Activated B cell treated with CpG ODN at 0.5 μM for 24 hours (primary cell): ENCODE data around the gene RPS19. TPM values are rescaled to one million over a fixed set of nuclear protein-coding genes. Genes with fewer than 3 reads are reported as not detected.

Experiments
- ATAC-seq: fragments of 200-7000 bp; cut with Tn5 transposase; one replicate; pipeline ENCODE4 v1.10.0; 2021; ENCODE audit warnings: low read depth, mild to moderate bottlenecking, moderate library complexity
- CTCF ChIA-PET: fragments of 350-600 bp; sonication (Branson Sonifier 250); formaldehyde crosslinking; loops from one replicate; lab custom pipeline; 2021; ENCODE audit warnings: antibody characterized with exemption; lab: Charles Lee
- POLR2A ChIA-PET: fragments of 350-600 bp; sonication (Branson Sonifier 250); formaldehyde crosslinking; loops from one replicate; lab custom pipeline; 2021; ENCODE audit warnings: antibody characterized with exemption; lab: Charles Lee
- DNase-seq: peaks from one replicate; pipeline ENCODE4 v3.0.0; 2022
- H3K27ac Mint-ChIP-seq: one replicate; pipeline ENCODE4 v1.8.0; 2020; ENCODE audit warnings: mixed read lengths
- H3K27me3 Mint-ChIP-seq: one replicate; pipeline ENCODE4 v1.8.0; 2021; ENCODE audit warnings: mixed read lengths
- H3K36me3 Mint-ChIP-seq: one replicate; pipeline ENCODE4 v1.8.0; 2021; ENCODE audit warnings: low read depth, mixed read lengths
- H3K4me1 Mint-ChIP-seq: one replicate; pipeline ENCODE4 v1.8.0; 2021; ENCODE audit warnings: mixed read lengths
- H3K4me3 Mint-ChIP-seq: one replicate; pipeline ENCODE4 v1.8.0; 2020; ENCODE audit warnings: mild to moderate bottlenecking, mixed read lengths
- H3K9me3 Mint-ChIP-seq: one replicate; pipeline ENCODE4 v1.8.0; 2020; ENCODE audit warnings: mixed read lengths
- intact Hi-C: fragments of 100-400 bp; cut with micrococcal nuclease; formaldehyde crosslinking; loops from one replicate; pipeline ENCODE4 v1.15.1; 2024
- total RNA-seq: library from RNA; stranded (reverse); gene quantifications from 2 replicates; pipeline ENCODE4 v1.2.3, GENCODE V29; 2022
- TF ChIP-seq, protein P1 (sequence below): fragments of 200-600 bp; IDR thresholded peaks from one replicate; pipeline ENCODE4 v1.8.0; 2022; ENCODE audit warnings: antibody characterized with exemption, mild to moderate bottlenecking

The RPS19 gene
- total RNA-seq, 1 donor from 2014 or later: 4,196 TPM

DNA sequence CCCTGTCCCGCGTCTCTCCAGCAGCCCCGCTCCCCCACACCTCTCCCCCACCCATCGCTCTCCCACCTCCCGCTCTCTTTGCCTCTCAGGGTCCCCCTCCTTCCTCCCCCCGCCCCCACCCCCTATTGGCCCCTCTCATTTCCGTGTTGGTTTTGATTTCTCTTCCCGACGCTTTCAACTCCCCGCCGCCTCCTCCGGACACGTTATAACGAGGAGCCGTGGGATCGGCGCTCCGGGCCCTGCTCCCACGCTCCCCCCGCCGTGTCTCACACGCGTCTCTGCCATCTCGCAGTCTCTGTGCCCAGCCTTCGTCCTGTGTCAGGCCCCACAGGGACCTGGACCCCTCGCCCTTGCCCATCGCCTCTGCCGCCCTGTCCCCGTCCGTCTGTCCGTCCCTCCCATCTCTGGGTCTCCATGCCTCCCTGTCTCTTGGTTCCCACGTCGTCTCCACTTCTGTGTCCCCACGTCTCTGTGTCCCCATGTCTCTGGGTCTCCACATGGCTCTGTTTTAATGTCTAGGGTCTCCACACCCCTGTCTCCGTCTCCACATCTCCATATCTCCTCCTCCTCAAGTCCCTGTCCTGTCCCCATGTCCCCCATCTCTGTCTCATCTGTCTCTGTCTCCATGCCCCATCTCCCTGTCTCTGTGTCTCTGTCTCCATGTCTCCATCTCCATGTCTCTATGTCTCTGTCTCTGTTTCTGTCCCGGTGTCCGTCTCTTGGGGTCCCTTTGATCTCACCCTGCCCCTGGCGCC, 55.1 kb downstream of the RPS19 start:
- POLR2A ChIA-PET: no interaction called here
- DNase-seq (no peak), ATAC-seq (no peak)
- CTCF ChIA-PET: no interaction called here
- H3K9me3 Mint-ChIP-seq: no peaks in the 10 kb centered on the region
- TF ChIP-seq, protein P1, sequence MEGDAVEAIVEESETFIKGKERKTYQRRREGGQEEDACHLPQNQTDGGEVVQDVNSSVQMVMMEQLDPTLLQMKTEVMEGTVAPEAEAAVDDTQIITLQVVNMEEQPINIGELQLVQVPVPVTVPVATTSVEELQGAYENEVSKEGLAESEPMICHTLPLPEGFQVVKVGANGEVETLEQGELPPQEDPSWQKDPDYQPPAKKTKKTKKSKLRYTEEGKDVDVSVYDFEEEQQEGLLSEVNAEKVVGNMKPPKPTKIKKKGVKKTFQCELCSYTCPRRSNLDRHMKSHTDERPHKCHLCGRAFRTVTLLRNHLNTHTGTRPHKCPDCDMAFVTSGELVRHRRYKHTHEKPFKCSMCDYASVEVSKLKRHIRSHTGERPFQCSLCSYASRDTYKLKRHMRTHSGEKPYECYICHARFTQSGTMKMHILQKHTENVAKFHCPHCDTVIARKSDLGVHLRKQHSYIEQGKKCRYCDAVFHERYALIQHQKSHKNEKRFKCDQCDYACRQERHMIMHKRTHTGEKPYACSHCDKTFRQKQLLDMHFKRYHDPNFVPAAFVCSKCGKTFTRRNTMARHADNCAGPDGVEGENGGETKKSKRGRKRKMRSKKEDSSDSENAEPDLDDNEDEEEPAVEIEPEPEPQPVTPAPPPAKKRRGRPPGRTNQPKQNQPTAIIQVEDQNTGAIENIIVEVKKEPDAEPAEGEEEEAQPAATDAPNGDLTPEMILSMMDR: no peak
- H3K27me3 Mint-ChIP-seq: peaks cover 18% of the 10 kb centered on the region
- H3K27ac Mint-ChIP-seq: no peak overlapping the region
- H3K36me3 Mint-ChIP-seq: no peaks in the 10 kb centered on the region
- H3K4me1 Mint-ChIP-seq: peaks cover 39% of the 10 kb centered on the region
- no peak overlapping the region for H3K4me3 Mint-ChIP-seq
- intact Hi-C loops: loop anchor here (2.0 kb wide), 1 partner anchor 14 kb away; the partner anchor contains the start of gene ERFL

DNA sequence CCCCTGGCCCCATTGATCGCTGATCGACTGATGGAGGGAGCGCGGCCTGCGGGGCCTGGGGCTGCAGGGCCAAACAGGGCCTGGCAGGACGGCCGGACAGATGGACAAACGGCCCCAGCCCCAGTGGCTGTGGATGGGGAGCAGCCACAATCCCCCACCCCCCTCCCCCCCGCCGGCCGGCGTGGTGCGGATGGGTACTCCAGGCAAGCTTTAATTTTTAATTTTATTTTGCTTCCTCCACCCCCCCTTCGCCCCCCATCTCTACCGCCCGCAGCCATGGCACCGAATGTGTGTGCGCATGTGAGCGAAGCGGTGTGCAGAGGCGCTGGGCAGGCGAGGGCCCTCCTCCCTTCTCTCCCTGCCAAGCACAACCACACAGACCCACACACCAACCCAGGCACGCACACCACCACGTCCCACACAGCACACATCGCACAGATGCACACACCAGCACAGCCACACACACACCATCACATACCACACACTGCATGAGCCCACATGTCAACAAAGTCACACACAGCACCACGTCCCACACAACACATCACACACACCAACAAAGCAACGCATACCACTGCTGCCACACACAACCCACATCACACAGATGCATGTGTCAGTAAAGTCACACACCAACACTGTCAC, 55.8 kb downstream of the RPS19 start:
- peaks cover 18% of the 10 kb centered on the region for H3K27me3 Mint-ChIP-seq
- DNase-seq (no peak), ATAC-seq (no peak)
- H3K36me3 Mint-ChIP-seq: no peaks in the 10 kb centered on the region
- POLR2A ChIA-PET: no interaction called here
- intact Hi-C loops: loop anchor here (2.0 kb wide), 1 partner anchor 13 kb away; the partner anchor contains the start of gene ERFL
- TF ChIP-seq, protein P1: no peak
- CTCF ChIA-PET: no interaction called here
- H3K27ac Mint-ChIP-seq: no peak overlapping the region
- H3K9me3 Mint-ChIP-seq: no peaks in the 10 kb centered on the region
- H3K4me1 Mint-ChIP-seq: peaks cover 34% of the 10 kb centered on the region
- H3K4me3 Mint-ChIP-seq: no peak overlapping the region

DNA sequence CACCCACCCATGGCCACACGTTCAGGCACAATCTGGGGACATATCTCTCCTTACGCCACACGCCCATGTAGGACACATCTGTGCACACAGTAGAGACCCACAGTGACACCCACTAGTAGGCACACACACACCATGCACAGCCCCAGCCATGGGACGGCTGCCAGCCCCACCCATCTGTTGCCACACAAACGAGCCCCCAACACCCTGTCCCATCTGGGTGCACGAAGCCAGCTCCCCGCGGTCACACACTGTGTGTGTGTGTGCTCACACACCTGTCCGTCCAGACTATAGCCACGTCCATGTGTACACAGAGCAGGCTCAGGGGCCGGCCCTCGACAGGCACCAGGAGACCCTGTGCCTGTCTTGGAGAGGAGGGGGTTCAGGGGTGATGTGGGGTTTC, 57.6 kb downstream of the RPS19 start:
- ChIA-PET CTCF (no interaction called here), POLR2A (no interaction called here)
- Mint-ChIP-seq H3K36me3 (no peaks in the 10 kb centered on the region), H3K27me3 (peaks cover 17% of the 10 kb centered on the region), H3K27ac (no peak overlapping the region), H3K9me3 (no peaks in the 10 kb centered on the region), H3K4me3 (no peak overlapping the region), H3K4me1 (peaks cover 29% of the 10 kb centered on the region)
- ATAC-seq (no peak), DNase-seq (no peak)
- TF ChIP-seq, protein P1: no peak
- intact Hi-C loops: no loop called here

DNA sequence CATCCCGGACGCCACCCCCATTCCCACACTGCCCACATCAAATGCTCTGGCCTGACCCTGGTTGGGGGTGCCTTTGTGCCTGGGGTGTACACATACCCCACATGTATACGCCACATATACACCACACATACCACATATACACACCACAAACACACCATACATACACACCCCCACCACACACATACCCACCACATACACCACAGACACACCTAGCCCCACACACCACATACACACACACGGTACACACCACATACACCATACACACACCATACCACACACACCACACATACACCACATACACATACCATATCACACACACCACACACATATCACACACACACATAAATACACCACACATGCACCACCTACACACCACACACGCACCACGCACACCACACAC, 58.0 kb downstream of the RPS19 start:
- no peaks in the 10 kb centered on the region for H3K9me3 Mint-ChIP-seq
- DNase-seq (no peak), ATAC-seq (no peak)
- TF ChIP-seq, protein P1: no peak
- H3K36me3 Mint-ChIP-seq: no peaks in the 10 kb centered on the region
- CTCF ChIA-PET: no interaction called here
- intact Hi-C loops: no loop called here
- peaks cover 27% of the 10 kb centered on the region for H3K4me1 Mint-ChIP-seq
- no peak overlapping the region for H3K27ac Mint-ChIP-seq
- POLR2A ChIA-PET: no interaction called here
- peaks cover 18% of the 10 kb centered on the region for H3K27me3 Mint-ChIP-seq
- no peak overlapping the region for H3K4me3 Mint-ChIP-seq

DNA sequence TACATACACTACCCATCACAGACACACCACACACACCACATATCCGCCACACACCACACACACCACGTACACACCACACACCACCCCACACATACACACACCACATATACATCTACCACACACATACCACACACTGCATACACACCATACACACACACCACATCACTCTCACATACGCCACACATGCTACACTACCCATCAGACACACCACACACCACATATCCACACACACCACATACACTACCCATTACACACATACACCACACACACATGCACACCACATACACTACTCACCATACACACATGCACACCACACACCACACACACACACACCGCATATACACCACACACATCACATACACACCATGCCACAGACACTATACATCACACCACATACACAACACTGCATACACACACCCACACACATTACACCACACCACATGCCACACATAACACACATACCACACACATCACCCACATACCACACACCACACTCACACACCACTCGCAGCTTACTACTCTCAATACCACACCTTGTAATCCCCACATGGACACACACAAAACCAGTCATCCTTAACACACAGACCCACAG, 58.7 kb downstream of the RPS19 start:
- H3K27ac Mint-ChIP-seq: no peak overlapping the region
- peaks cover 26% of the 10 kb centered on the region for H3K4me1 Mint-ChIP-seq
- intact Hi-C loops: no loop called here
- CTCF ChIA-PET: no interaction called here
- no peaks in the 10 kb centered on the region for H3K9me3 Mint-ChIP-seq
- ATAC-seq: no peak
- no peaks in the 10 kb centered on the region for H3K36me3 Mint-ChIP-seq
- TF ChIP-seq, protein P1: no peak
- H3K27me3 Mint-ChIP-seq: peaks cover 18% of the 10 kb centered on the region
- DNase-seq: no peak
- H3K4me3 Mint-ChIP-seq: no peak overlapping the region
- POLR2A ChIA-PET: no interaction called here
